ENCODE data around the gene IGSF21.

- TF ChIP-seq TAF1 (IDR thresholded peaks at IDR 0.05; ENCODE audit: low read depth, low read length): no peak
- TF ChIP-seq, protein P1, sequence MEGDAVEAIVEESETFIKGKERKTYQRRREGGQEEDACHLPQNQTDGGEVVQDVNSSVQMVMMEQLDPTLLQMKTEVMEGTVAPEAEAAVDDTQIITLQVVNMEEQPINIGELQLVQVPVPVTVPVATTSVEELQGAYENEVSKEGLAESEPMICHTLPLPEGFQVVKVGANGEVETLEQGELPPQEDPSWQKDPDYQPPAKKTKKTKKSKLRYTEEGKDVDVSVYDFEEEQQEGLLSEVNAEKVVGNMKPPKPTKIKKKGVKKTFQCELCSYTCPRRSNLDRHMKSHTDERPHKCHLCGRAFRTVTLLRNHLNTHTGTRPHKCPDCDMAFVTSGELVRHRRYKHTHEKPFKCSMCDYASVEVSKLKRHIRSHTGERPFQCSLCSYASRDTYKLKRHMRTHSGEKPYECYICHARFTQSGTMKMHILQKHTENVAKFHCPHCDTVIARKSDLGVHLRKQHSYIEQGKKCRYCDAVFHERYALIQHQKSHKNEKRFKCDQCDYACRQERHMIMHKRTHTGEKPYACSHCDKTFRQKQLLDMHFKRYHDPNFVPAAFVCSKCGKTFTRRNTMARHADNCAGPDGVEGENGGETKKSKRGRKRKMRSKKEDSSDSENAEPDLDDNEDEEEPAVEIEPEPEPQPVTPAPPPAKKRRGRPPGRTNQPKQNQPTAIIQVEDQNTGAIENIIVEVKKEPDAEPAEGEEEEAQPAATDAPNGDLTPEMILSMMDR (IDR thresholded peaks at IDR 0.05; ENCODE audit: control extremely low read depth in 1 of 3, insufficient read depth in 1 of 3, low read depth in 1 of 3, low read length in 3 of 3): no peak
- no peak for TF ChIP-seq MAFK (IDR thresholded peaks at IDR 0.05; ENCODE audit: low read depth, low read length)
- TF ChIP-seq USF2 (IDR thresholded peaks at IDR 0.05; ENCODE audit: low read length): no peak
- no peak for TF ChIP-seq KDM5A (IDR thresholded peaks at IDR 0.05; ENCODE audit: low read length)
- TF ChIP-seq POLR2A (IDR thresholded peaks at IDR 0.05; ENCODE audit: control extremely low read depth in 1 of 2, low read depth in 2 of 2, low read length in 2 of 2): no peak
- TF ChIP-seq, protein P2, sequence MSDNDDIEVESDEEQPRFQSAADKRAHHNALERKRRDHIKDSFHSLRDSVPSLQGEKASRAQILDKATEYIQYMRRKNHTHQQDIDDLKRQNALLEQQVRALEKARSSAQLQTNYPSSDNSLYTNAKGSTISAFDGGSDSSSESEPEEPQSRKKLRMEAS (IDR thresholded peaks at IDR 0.05): no peak
- no peak for TF ChIP-seq FOSL1 (IDR thresholded peaks at IDR 0.05; ENCODE audit: insufficient read depth, low read depth, low read length)
- TF ChIP-seq YY1 (IDR thresholded peaks at IDR 0.05; ENCODE audit: low read depth, low read length): no peak
Measured at GRCh38 chr1:18230321-18230720, 122.7 kb downstream of the IGSF21 start.
